ENCODE measurements around the gene BCL11B.

The BCL11B gene

DNA sequence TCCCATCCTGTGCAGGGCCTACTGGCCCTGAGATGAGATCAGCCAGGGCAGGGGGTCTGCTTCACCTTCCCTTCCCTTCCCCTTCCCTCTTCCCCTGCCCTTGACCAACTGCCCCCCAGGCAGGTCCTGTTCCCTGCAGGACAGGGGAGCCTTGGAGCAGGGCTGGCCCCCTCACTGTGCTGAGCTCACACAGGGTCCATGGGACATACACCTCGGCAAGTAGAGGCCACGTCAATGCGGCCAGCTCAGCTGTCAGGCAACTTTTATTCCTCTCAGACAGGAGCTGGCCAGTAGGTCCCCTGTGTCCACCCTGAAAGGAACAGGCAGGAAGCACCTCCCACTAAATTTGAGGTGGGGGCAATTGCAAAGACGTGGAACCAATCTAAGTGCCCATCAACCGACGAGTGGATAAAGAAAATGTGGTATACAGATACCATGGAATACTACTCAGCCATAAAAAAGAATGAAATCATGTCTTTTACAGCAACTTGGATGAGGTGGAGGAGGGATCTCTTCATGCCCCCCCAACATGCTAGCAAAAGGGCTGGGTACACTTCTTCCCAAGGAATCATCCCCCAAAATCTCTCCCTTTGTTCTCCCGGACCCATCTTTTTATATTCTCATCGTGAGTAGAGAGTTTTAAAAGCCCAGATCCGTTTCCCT lies 148.7 kb downstream of the BCL11B start:
- DNase-seq (ENCODE audit: extremely low read depth, low read depth), result no peak
- H3K4me3 ChIP-seq (replicated peaks; ENCODE audit: low read depth, low read length), result no peak overlapping the region
- TF ChIP-seq, protein P1, sequence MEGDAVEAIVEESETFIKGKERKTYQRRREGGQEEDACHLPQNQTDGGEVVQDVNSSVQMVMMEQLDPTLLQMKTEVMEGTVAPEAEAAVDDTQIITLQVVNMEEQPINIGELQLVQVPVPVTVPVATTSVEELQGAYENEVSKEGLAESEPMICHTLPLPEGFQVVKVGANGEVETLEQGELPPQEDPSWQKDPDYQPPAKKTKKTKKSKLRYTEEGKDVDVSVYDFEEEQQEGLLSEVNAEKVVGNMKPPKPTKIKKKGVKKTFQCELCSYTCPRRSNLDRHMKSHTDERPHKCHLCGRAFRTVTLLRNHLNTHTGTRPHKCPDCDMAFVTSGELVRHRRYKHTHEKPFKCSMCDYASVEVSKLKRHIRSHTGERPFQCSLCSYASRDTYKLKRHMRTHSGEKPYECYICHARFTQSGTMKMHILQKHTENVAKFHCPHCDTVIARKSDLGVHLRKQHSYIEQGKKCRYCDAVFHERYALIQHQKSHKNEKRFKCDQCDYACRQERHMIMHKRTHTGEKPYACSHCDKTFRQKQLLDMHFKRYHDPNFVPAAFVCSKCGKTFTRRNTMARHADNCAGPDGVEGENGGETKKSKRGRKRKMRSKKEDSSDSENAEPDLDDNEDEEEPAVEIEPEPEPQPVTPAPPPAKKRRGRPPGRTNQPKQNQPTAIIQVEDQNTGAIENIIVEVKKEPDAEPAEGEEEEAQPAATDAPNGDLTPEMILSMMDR (IDR thresholded peaks at IDR 0.05; ENCODE audit: low read depth, low read length, missing control alignments), result no peak

DNA sequence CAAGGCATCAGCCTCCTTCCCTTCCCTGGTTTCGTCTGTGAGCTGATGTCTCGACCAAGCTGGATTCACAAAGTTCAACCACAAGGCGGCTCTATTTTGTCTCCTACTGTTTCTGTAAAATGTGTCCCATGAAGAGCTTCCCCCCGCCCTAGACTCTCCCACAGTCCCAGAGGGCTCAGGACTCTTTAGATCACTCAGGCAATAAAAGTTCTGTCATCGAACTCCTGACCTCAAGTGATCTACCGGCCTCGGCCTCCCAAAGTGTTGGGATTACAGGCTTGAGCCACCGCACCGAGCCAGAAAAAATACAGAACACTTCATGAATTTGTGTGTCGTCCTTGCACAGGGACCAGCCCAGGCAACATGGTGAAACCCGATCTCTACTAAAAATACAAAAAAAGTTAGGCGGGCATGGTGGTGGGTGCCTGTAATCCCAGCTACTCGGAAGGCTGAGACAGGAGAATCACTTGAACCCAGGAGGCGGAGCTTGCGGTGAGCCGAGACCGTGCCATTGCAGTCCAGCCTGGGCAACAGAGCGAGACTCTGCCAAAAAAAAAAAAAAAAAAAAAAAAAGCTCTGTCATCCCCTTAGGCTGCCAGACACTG lies 149.4 kb downstream of the BCL11B start:
- no peak for DNase-seq (ENCODE audit: extremely low read depth, low read depth)
- TF ChIP-seq, protein P1 (IDR thresholded peaks at IDR 0.05; ENCODE audit: low read depth, low read length, missing control alignments), result no peak
- no peak overlapping the region for H3K4me3 ChIP-seq (replicated peaks; ENCODE audit: low read depth, low read length)

DNA sequence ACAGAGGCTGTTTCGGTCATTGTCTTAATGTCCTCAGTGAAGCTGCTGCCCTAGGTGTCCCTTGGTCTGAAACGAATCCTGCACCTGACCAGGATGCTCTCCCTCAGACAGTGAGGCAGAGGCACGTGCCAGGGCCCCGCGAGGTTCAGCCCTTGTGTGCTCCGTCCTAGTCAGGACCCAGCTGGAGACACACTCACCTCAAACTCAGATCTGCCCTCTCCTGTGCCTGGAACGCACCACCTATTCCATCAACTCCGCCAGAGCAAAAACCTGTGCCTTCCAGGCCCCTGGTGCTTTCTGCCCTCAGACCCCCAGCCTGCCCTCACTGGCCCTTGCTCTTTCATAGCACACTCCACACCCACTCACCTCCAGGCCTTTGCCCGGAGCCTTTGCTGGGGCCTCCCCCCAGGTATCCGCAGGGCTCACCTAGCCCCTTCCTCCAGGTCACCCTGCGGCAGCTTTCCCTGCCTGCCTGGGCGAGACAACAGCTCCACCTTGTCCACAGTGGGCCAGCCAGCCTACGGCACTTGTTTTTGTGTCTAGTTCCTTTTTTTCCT lies 150.6 kb downstream of the BCL11B start:
- no peak for DNase-seq (ENCODE audit: extremely low read depth, low read depth)
- TF ChIP-seq, protein P1 (IDR thresholded peaks at IDR 0.05; ENCODE audit: low read depth, low read length, missing control alignments), result no peak
- H3K4me3 ChIP-seq (replicated peaks; ENCODE audit: low read depth, low read length), result no peak overlapping the region

DNA sequence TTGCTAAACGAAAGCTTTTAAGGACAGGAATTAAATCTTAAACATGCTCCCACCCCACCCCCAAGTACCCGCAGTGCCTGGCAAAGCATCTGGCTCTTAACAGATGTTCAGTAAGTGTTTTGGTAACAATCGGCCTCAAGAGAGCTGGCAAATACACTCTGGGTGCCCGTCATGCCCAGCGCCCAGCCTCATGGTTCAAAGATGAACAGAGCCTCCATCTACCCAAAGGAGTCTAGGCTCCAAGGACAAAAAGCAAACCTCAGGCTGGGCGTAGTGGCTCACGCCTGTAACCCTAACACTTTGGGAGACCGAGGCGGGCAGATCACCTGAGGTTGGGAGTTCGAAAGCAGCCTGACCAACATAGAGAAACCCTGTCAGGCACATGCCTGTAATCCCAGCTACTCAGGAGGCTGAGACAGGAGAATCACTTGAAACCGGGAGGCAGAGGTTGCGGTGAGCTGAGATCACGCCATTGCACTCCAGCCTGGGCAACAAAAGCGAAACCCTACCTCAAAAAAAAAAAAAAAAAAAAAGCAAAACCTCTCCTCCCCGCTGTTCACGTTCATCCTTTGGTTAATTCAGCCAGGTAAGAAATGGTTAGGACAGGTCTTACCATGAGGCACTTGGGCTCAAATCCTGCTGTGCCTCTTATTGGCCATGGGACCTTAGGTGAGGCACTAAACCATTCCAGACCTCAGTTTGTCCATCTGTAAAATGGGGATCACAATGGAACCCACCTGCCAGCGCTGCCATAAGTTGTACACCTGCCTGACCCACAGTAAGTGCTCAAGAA lies 151.3 kb downstream of the BCL11B start:
- no peak for DNase-seq (ENCODE audit: extremely low read depth, low read depth)
- TF ChIP-seq, protein P1 (IDR thresholded peaks at IDR 0.05; ENCODE audit: low read depth, low read length, missing control alignments), result no peak
- no peak overlapping the region for H3K4me3 ChIP-seq (replicated peaks; ENCODE audit: low read depth, low read length)

DNA sequence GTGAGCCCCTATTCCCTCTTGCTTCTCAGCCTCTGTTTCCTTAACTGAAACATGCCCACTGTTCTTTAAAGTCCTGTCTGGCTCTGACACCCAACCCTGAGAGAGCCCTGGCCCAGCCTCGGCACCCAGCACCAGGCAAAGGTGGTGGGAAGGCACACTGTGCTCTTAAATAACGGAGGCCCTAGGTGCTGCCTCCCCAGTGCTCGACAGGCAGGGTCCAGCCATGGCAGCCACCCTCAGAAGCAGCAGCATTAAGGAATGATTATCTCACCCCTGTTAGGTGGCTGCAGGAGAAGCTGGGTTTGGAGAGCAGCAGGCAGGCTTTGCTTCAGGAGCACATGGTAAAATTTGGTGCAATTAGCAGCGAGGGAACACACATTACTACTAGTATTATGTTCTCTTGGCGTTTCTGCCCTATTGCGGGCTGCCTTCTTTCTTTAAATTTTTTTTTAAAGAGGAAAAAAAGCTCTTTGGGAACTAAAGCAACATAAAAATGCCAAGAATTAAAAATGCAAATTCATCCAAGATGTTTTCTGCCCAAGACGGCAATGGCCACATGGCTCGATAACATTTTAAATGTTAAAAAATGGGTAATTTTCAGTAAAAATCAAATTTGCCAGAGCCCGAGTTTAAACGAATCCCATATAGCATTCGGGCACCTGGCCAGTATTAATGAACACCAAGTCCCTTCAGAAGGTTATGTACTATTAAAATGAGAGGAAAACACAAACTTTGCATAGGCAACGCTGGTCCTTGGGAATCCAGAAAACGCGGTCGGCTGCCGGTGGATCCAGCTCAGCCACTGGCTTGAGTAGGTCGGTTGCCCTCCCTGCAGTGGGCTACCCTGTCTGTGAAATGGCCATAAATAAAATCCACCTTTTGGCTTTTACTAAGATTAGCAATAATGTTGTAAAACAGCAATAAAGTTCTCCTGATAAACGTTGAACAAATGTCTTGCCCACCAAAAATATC lies 152.2 kb downstream of the BCL11B start:
- no peak overlapping the region for H3K4me3 ChIP-seq (replicated peaks; ENCODE audit: low read depth, low read length)
- no peak for DNase-seq (ENCODE audit: extremely low read depth, low read depth)
- TF ChIP-seq, protein P1 (IDR thresholded peaks at IDR 0.05; ENCODE audit: low read depth, low read length, missing control alignments), result no peak

Measured in HFF-Myc (cell line).